ENCODE data around the gene ACTL7B.

GRCh38 chr9:108860354-108860753 is 4.6 kb upstream of the ACTL7B start:
- TF ChIP-seq CTCF (conservative IDR thresholded peaks at IDR 0.05) (no peak), EZH2 (IDR thresholded peaks at IDR 0.05; ENCODE audit: low read depth) (no peak)
